Measurements from ENCODE around the gene LDLRAP1. TPM values are rescaled to one million over a fixed set of nuclear protein-coding genes. Genes with fewer than 3 reads are reported as not detected.

LDLRAP1 gene
- total RNA-seq, 1 experiment from 2014 or later = 26.0 TPM

DNA sequence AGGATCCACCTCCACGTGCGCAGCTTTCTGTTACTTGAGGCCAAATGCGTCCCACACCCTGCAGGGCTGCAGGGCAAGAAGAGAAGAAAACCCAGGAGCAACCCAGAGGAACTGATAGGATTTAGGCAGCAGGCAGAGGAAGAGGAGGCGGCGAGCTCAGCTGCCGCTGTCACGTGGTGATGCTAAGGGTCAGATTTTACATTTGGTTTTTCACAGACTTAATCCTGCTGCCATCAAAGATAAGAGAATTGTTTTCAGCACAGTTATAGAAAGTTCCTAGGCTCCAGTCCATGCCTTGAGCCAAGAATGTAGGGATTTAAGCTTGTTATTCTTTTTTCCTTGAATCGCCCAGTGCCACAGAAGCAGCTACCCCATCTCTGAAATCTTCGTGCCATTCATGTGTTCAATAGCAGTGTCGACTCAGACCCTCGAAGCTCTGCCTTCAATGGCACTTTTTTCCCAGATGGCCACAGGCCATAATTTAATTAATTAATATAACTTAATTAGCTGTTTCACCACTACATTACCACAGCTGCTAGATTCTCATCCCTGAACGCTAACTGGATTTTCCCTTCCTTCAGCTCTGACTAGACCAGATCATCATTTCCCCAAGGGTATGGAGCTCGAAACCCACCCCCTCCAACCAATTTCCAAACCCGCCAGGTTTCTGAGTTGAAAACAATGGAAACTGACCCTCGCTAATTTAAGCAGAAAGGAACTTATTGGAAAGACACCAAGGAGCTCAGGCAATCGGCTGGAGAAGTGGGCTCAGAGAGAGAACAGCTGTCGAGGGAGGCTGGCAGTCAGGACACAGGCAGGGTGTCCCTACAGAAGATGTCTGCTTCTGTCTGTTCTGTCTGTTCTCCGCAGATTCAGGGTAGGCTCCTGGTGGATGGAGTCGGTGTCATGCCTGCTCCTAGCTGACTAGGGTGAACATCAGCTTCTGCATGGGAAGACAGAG is 36.2 kb downstream of the LDLRAP1 start:
- Histone ChIP-seq H3K9ac (ENCODE audit: low read length) (no peak overlapping the region), H3K36me3 (ENCODE audit: control insufficient read depth in 1 of 2, insufficient read depth in 2 of 2, low read length in 2 of 2) (no peaks in the 10 kb centered on the region), H3K27me3 (ENCODE audit: insufficient read depth, low read length) (no peaks in the 10 kb centered on the region), H2AFZ (ENCODE audit: low read depth, low read length, poor library complexity, severe bottlenecking) (no peak overlapping the region), H3K27ac (ENCODE audit: low read depth, low read length) (no peak overlapping the region), H3K4me1 (ENCODE audit: control insufficient read depth in 1 of 2, insufficient read depth in 2 of 2, low read length in 2 of 2) (peaks cover 0 to 8% of the 10 kb centered on the region in 2 experiments; a peak in 1 of 4 replicates), H3K79me2 (ENCODE audit: insufficient read depth, low read length) (no peaks in the 10 kb centered on the region), H3K9me3 (ENCODE audit: control insufficient read depth in 1 of 2, insufficient read depth in 1 of 2, low read depth in 1 of 2, low read length in 2 of 2) (no peaks in the 10 kb centered on the region), H3K4me3 (replicated peaks in 1 of 2; ENCODE audit: low read depth in 1 of 2, low read length in 2 of 2) (no peak overlapping the region), H4K20me1 (ENCODE audit: insufficient read depth) (no peaks in the 10 kb centered on the region), H3K4me2 (ENCODE audit: low read length) (no peak overlapping the region), H3K9me2 (ENCODE audit: insufficient read depth) (no peaks in the 10 kb centered on the region)
- TF ChIP-seq TCF7L2 (IDR thresholded peaks at IDR 0.05; ENCODE audit: borderline replicate concordance, extremely low read depth, insufficient read depth, insufficient read length) (no peak), SIN3A (IDR thresholded peaks at IDR 0.05; ENCODE audit: low read depth) (no peak), CBX3 (IDR thresholded peaks at IDR 0.05; ENCODE audit: low read depth) (no peak)
- TF ChIP-seq, protein P1, sequence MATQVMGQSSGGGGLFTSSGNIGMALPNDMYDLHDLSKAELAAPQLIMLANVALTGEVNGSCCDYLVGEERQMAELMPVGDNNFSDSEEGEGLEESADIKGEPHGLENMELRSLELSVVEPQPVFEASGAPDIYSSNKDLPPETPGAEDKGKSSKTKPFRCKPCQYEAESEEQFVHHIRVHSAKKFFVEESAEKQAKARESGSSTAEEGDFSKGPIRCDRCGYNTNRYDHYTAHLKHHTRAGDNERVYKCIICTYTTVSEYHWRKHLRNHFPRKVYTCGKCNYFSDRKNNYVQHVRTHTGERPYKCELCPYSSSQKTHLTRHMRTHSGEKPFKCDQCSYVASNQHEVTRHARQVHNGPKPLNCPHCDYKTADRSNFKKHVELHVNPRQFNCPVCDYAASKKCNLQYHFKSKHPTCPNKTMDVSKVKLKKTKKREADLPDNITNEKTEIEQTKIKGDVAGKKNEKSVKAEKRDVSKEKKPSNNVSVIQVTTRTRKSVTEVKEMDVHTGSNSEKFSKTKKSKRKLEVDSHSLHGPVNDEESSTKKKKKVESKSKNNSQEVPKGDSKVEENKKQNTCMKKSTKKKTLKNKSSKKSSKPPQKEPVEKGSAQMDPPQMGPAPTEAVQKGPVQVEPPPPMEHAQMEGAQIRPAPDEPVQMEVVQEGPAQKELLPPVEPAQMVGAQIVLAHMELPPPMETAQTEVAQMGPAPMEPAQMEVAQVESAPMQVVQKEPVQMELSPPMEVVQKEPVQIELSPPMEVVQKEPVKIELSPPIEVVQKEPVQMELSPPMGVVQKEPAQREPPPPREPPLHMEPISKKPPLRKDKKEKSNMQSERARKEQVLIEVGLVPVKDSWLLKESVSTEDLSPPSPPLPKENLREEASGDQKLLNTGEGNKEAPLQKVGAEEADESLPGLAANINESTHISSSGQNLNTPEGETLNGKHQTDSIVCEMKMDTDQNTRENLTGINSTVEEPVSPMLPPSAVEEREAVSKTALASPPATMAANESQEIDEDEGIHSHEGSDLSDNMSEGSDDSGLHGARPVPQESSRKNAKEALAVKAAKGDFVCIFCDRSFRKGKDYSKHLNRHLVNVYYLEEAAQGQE (IDR thresholded peaks at IDR 0.05; ENCODE audit: low read depth) = no peak
- TF ChIP-seq, protein P2, sequence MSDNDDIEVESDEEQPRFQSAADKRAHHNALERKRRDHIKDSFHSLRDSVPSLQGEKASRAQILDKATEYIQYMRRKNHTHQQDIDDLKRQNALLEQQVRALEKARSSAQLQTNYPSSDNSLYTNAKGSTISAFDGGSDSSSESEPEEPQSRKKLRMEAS (IDR thresholded peaks at IDR 0.05) = no peak
- CTCF ChIA-PET = no interaction called here
- BruUV-seq (replicated peaks) = no TSS peak
- intact Hi-C loops (cut with micrococcal nuclease) = no loop called here
- RAD21 ChIA-PET (ENCODE audit: low non-redundant PET in 1 of 2, low total read pairs in 2 of 2, uncharacterized antibody in 2 of 2, unreplicated experiment in 2 of 2) = no interaction called here
- POLR2A ChIA-PET = interaction anchor here (0.6 kb wide), 1 partner anchor 44 kb away, joined by 3 read pairs; no protein-coding TSS in a partner anchor
- DNase-seq (ENCODE audit: low read depth, low spot score) (no peak), ATAC-seq (no peak)

All from HCT116 (cell line).